Hematopoietic multipotent progenitor cell treated with erythropoietin and hydrocortisone succinate and interleukin-3 and kit ligand, for 6 days (in vitro differentiated cells): ENCODE measurements around the gene COL9A1.

Experiments used
- DNase-seq: peaks from one replicate; pipeline ENCODE4 v3.0.0-alpha.2; 2015

The COL9A1 gene

DNA sequence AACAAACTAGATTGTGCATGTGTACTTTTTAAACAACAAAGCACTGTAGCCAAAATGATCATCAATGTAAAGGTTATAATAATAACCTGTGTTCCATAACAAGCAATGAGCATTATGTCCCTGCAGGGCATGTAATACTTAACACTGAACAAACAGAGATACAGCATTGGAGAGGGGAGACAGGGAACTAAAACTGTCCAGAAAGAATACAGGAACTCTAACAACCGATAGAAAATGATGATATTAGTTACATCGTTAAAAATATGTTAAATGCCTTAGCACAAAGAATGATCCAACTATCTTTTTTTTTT lies 80.5 kb downstream of the COL9A1 start:
- DNase-seq = no peak

GRCh38 chr6:70221715-70222438 lies 81.0 kb downstream of the COL9A1 start:
- no peak for DNase-seq

DNA sequence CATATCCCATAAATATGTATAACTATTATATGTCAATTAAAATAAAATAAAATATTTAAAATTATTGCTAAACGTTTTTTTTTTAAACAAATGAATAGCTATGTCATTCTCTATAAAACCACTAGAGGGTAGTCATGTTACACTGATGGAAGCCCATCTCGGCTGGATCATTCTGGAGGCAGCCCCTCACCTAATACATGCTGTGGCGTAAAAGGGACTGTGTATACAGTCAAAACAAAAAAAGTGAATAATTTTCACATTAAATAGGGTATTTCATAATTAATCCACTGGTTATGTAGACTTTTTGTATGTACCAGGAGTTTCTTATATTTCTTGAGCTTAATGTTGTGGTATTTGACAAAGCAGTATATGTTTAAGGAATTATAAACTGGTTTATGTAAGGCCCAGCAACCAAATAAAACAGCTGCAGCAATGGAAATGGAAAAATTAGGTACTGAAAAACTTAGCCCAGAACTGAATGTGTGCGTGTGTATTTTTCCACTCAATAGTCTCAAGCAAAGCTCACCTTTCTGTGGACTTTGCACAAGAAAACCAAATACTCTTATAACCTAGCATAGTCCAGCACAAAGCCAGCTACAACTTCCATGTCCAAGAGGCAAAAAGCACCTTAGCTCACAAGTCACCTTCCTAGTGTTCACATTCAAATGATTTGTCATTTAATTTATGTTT lies 81.7 kb downstream of the COL9A1 start:
- DNase-seq = peak; percentile 67

- DNase-seq = no peak
These were observed 82.8 kb downstream of the COL9A1 start for GRCh38 chr6:70219943-70220613.

GRCh38 chr6:70216767-70217166 lies 86.1 kb downstream of the COL9A1 start:
- no peak for DNase-seq

- no peak for DNase-seq
These were observed 87.3 kb downstream of the COL9A1 start for GRCh38 chr6:70215460-70216108.

- peak; percentile 18 for DNase-seq
These were observed 92.4 kb downstream of the COL9A1 start for GRCh38 chr6:70210462-70210861.

- DNase-seq = no peak
These were observed 94.6 kb downstream of the COL9A1 start for GRCh38 chr6:70208235-70208790.

- no peak for DNase-seq
These were observed 104.1 kb downstream of the COL9A1 start for GRCh38 chr6:70198785-70199184.

DNA sequence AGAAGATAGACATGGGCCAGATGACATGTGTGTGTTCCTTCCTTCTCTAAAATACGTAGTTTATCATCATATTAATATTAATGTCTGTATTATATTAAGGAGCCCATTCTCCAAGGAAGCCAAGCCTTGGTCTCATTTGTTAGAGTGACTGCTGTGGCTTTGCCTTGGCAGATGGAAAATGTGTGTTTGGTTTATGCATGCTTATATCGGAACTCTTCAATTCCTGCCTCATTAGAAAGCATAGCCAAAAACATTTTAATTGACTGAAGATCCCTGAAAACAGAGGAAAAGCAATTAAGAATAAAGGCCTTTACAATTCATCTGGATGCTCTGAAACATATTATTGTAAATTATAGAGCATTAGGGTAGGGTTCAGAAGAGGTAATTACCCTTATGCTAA lies 106.4 kb downstream of the COL9A1 start:
- DNase-seq = no peak

- no peak for DNase-seq
These were observed 108.5 kb downstream of the COL9A1 start for GRCh38 chr6:70194421-70194820.

DNA sequence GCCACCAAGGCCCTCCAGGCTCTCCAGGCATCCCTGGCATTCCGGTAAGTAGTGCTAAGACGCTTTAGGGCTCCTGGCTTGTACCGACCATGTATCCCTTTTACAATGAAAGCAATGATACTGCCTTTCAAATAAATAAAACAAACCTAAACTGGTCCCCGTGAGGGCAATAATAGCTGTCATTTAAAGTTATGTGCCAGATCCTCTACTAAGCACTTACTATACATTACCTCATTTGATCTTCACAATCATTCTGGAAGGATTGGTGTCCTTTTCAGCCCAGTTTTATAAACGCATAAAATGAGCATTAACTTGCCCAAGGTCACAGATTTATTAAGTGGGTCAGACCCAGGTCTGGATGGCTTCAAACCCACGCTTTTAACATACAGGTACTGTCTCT lies 114.7 kb downstream of the COL9A1 start:
- DNase-seq = no peak

DNA sequence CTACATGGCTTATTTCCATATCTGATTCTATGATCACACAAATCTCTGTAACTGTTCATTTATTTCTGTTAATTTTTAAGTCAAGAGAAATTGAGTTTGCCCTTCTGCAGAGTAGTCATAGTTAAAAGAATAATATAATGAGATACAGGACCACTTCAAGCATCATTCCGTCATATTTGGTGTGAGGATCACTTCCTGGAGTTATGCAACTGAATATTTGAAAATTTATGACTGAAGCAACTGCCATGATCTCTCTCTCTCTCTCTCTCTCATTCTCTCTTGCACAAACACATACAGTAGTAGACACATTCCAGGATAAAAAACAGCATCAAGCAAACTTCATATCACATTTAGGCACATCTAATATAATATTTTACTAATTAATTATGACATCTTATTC lies 116.4 kb downstream of the COL9A1 start:
- no peak for DNase-seq

GRCh38 chr6:70184723-70185122 lies 118.2 kb downstream of the COL9A1 start:
- no peak for DNase-seq

- no peak for DNase-seq
These were observed 119.3 kb downstream of the COL9A1 start for GRCh38 chr6:70183538-70183937.

DNA sequence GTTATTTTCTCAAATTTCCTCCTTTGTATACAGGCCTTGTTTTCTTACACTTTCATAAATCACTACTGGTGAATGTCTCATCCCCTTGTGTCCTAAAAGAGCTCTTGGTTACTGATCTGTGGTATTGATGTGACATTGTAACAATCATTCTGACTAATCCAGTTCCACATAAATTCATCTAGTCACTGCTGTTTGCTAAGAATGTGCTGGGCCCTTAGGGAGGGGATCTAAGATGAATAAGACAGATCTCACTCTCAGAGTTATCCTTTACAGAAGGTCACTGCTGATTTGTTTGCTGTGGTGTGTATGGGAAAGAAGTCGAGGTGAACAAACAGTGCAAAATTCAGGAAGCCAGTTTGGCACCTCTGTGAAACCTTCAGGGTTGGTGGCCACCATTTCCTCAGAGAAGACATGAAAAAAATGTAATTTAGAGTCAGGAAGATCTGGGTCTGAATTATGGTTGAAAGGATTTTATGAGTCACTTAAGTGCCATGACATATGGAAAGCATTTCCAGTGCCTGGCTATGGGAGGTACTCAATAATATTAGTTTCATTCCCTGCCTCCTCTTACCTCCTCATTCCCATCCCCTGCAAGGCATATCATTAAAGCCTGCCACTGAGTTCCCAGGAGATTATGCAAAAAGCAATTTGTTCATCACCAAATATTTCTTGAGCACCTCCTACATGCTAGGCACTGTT lies 121.8 kb downstream of the COL9A1 start:
- no peak for DNase-seq

GRCh38 chr6:70180183-70180900 lies 122.5 kb downstream of the COL9A1 start:
- DNase-seq = no peak

GRCh38 chr6:70176842-70177550 lies 125.9 kb downstream of the COL9A1 start:
- no peak for DNase-seq

- no peak for DNase-seq
These were observed 127.1 kb downstream of the COL9A1 start for GRCh38 chr6:70175770-70176169.

DNA sequence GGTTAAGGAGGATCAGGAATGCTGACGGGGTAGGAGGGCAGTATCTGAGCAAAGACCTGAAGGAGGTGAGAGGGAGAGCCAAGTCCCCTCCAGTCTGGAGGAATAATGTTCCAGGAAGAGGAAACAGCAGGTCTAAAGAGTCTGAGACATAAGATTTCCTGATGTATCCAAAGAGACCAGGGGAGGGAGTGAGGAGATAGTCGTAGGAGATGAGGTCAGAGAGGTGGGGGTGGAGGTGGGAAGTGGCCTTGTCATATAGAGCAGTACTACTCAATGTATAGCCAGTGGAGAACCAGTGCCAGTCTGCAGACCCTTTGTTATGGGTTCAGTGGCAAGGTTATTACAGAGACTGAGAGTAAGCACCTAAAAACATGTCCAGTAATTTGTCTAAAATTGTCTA lies 130.6 kb downstream of the COL9A1 start:
- DNase-seq = no peak

- DNase-seq = no peak
These were observed 131.6 kb downstream of the COL9A1 start for GRCh38 chr6:70171236-70171635.
